Eye (tissue), 1 donor: ENCODE measurements around the gene TBX18.
A peak's percentile ranks its signal among the peaks of the same experiment; 100 is the strongest.

Experiments used
- DNase-seq: peaks from one replicate; pipeline ENCODE4 v3.0.0-alpha.2; 2015

TBX18 gene

GRCh38 chr6:84667252-84668213, 96.9 kb downstream of the TBX18 start:
- DNase-seq = no peak

- DNase-seq = no peak
Observed at GRCh38 chr6:84665401-84665800, 99.0 kb downstream of the TBX18 start.

GRCh38 chr6:84663866-84664265, 100.5 kb downstream of the TBX18 start:
- no peak for DNase-seq

GRCh38 chr6:84657486-84657885, 106.9 kb downstream of the TBX18 start:
- DNase-seq = no peak

- no peak for DNase-seq
Observed at GRCh38 chr6:84657025-84657424, 107.4 kb downstream of the TBX18 start.

- no peak for DNase-seq
Observed at GRCh38 chr6:84653027-84653551, 111.3 kb downstream of the TBX18 start.

GRCh38 chr6:84652356-84653026, 111.9 kb downstream of the TBX18 start:
- peak; percentile 36 for DNase-seq

- no peak for DNase-seq
Observed at GRCh38 chr6:84651583-84651982, 112.8 kb downstream of the TBX18 start.

GRCh38 chr6:84648444-84648843, 116.0 kb downstream of the TBX18 start:
- no peak for DNase-seq

- DNase-seq = no peak
Observed at GRCh38 chr6:84645563-84646266, 118.7 kb downstream of the TBX18 start.

GRCh38 chr6:84645000-84645399, 119.4 kb downstream of the TBX18 start:
- DNase-seq = no peak

- no peak for DNase-seq
Observed at GRCh38 chr6:84643778-84644177, 120.6 kb downstream of the TBX18 start.

- no peak for DNase-seq
Observed at GRCh38 chr6:84641076-84641475, 123.3 kb downstream of the TBX18 start.

- DNase-seq = no peak
Observed at GRCh38 chr6:84639396-84639795, 125.0 kb downstream of the TBX18 start.

- DNase-seq = no peak
Observed at GRCh38 chr6:84638286-84638685, 126.1 kb downstream of the TBX18 start.
